Lung (tissue), 12 donors: Measurements from ENCODE around the gene NPNT. TPM values are rescaled to one million over a fixed set of nuclear protein-coding genes. Genes with fewer than 3 reads are reported as not detected.

Source experiments
- ATAC-seq: fragments of 200-7000 bp; cut with Tn5 transposase; one replicate; pipeline ENCODE4 v1.9.1; 2020; ENCODE audit warnings: moderate number of reproducible peaks; ENCODE audit not compliant: insufficient read depth, low FRiP score
- DNase-seq, 3 donors: peaks; one replicate each; pipeline ENCODE4 v3.0.0-alpha.2; 2013 to 2017
- H3K27ac ChIP-seq, 2 donors: one replicate each; pipeline ENCODE4 v1.5.1; 2013; ENCODE audit warnings: mild to moderate bottlenecking in 2 of 2, moderate library complexity in 2 of 2, control low read depth in 1 of 2, inconsistent platforms in 1 of 2, low read depth in 1 of 2, low read length in 1 of 2
- H3K27me3 ChIP-seq, 3 donors: one replicate each; pipeline ENCODE4 v1.5.1; 2013; ENCODE audit warnings: low read length in 2 of 3; ENCODE audit not compliant: control insufficient read depth in 3 of 3, insufficient read depth in 3 of 3
- H3K36me3 ChIP-seq, 4 donors: one replicate each; pipeline ENCODE4 v1.5.1; 2013; ENCODE audit warnings: low read length in 4 of 4, mild to moderate bottlenecking in 1 of 4, moderate library complexity in 1 of 4; ENCODE audit not compliant: control insufficient read depth in 4 of 4, insufficient read depth in 4 of 4
- H3K4me1 ChIP-seq, 5 donors: one replicate each; pipeline ENCODE4 v1.5.1; 2013; ENCODE audit warnings: low read length in 5 of 5, mild to moderate bottlenecking in 2 of 5, moderate library complexity in 1 of 5; ENCODE audit not compliant: control insufficient read depth in 5 of 5, insufficient read depth in 5 of 5
- H3K4me3 ChIP-seq: one replicate; pipeline ENCODE4 v1.5.1; 2013; ENCODE audit warnings: mild to moderate bottlenecking, control low read depth, moderate library complexity
- H3K9ac ChIP-seq, 2 donors: one replicate each; pipeline ENCODE4 v1.5.1; 2013; ENCODE audit warnings: low read length in 2 of 2, control low read depth in 1 of 2; ENCODE audit not compliant: insufficient read depth in 1 of 2
- H3K9me3 ChIP-seq, 4 donors: one replicate each; pipeline ENCODE4 v1.5.1; 2013; ENCODE audit warnings: low read length in 3 of 4, mild to moderate bottlenecking in 1 of 4, moderate library complexity in 1 of 4; ENCODE audit not compliant: control insufficient read depth in 4 of 4, insufficient read depth in 3 of 4
- polyA plus RNA-seq, 2 donors: library from polyadenylated mRNA; stranded (reverse); fragments of 200-250 nt; gene quantifications; one replicate each; pipeline ENCODE4 v1.2.1, GENCODE V29; 2013
- total RNA-seq, 2 donors: library from RNA; depleted of rRNA in 1 of 2; stranded (reverse); fragments of >200 nt in 1 of 2; gene quantifications; one replicate each; pipeline ENCODE4 v1.2.1, GENCODE V29; 2014 to 2021
- TF ChIP-seq, protein P1 (sequence below): IDR thresholded peaks from 2 replicates; pipeline ENCODE4 v1.5.1; 2012; ENCODE audit warnings: mild to moderate bottlenecking; ENCODE audit errors: control extremely low read depth, extremely low read depth
- donor health status: control.
- donor health status: control.
- donor health status: Bipolar disorder and iron deficiency.
- donor health status: healthy.
- donor health status: DM: yes; HTN: yes; CAD: no.

NPNT gene
- total and polyA plus RNA-seq, 4 donors, result 41.0 to 160 (median 150) TPM

DNA sequence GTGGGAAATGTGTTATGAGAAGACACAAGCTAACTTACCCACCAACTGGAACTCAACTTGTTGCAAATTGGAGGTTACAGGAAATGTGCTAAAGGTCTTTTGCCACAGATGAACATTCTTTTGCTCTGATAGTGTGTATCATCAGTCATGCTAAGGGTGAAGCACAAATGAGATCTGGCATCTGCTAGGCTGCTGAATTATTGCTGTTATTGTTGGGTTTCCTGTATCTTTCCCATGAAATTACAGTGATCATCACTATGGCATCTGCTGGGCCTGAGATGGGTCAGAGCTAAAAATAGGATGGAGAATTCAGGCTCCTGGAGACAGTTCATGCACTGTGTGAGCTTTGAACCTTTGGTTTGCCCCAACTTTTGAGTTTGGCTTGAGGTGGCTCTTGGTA, 124.5 kb downstream of the NPNT start:
- no peak overlapping the region for H3K27ac ChIP-seq
- no peak overlapping the region for H3K9ac ChIP-seq
- ATAC-seq (no peak), DNase-seq (no peak)
- TF ChIP-seq, protein P1, sequence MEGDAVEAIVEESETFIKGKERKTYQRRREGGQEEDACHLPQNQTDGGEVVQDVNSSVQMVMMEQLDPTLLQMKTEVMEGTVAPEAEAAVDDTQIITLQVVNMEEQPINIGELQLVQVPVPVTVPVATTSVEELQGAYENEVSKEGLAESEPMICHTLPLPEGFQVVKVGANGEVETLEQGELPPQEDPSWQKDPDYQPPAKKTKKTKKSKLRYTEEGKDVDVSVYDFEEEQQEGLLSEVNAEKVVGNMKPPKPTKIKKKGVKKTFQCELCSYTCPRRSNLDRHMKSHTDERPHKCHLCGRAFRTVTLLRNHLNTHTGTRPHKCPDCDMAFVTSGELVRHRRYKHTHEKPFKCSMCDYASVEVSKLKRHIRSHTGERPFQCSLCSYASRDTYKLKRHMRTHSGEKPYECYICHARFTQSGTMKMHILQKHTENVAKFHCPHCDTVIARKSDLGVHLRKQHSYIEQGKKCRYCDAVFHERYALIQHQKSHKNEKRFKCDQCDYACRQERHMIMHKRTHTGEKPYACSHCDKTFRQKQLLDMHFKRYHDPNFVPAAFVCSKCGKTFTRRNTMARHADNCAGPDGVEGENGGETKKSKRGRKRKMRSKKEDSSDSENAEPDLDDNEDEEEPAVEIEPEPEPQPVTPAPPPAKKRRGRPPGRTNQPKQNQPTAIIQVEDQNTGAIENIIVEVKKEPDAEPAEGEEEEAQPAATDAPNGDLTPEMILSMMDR, result no peak
- H3K4me3 ChIP-seq, result no peak overlapping the region
- H3K9me3 ChIP-seq, result no peaks in the 10 kb centered on the region
- H3K36me3 ChIP-seq, result no peaks in the 10 kb centered on the region
- H3K4me1 ChIP-seq, result peaks cover 0 to 7% (median 0%) of the 10 kb centered on the region in 5 donors
- no peaks in the 10 kb centered on the region for H3K27me3 ChIP-seq

Other genes with a start within 250 kb of the NPNT start
- gene INTS12, start 186.8 kb upstream of the NPNT start, total RNA-seq, result 10 to 100 TPM; 15.0 to 24.1 TPM
- 10 to 100 TPM; 16.0 to 18.4 TPM for gene INTS12, start 186.8 kb upstream of the NPNT start, polyA plus RNA-seq
- gene GSTCD, start 186.7 kb upstream of the NPNT start, total RNA-seq, result 10 to 100 TPM; 14.0 to 17.9 TPM
- gene GSTCD, start 186.7 kb upstream of the NPNT start, polyA plus RNA-seq, result 1 to 10 TPM; 1.5 to 2.9 TPM